Upper lobe of right lung (tissue), 1 donor: Measurements from ENCODE around the gene FCRL5. TPM values are rescaled to one million over a fixed set of nuclear protein-coding genes. Genes with fewer than 3 reads are reported as not detected.

ENCODE experiments used
- ATAC-seq: fragments of 200-7000 bp; cut with Tn5 transposase; one replicate; pipeline ENCODE4 v1.9.1; 2020; ENCODE audit warnings: mild to moderate bottlenecking, moderate library complexity
- DNase-seq: peaks from one replicate; pipeline ENCODE4 v3.0.0-alpha.2; 2020
- H3K27ac ChIP-seq: fragments of 200-600 bp; one replicate; pipeline ENCODE4 v1.8.0; 2022
- H3K27me3 ChIP-seq: fragments of 200-600 bp; one replicate; pipeline ENCODE4 v1.8.0; 2022; ENCODE audit warnings: mild to moderate bottlenecking
- H3K36me3 ChIP-seq: fragments of 200-600 bp; one replicate; pipeline ENCODE4 v1.8.0; 2022
- H3K4me1 ChIP-seq: fragments of 200-600 bp; one replicate; pipeline ENCODE4 v1.8.0; 2022
- H3K4me3 ChIP-seq: fragments of 200-600 bp; one replicate; pipeline ENCODE4 v1.8.0; 2022; ENCODE audit warnings: mild to moderate bottlenecking
- H3K9me3 ChIP-seq: fragments of 200-600 bp; one replicate; pipeline ENCODE4 v1.8.0; 2022
- intact Hi-C: fragments of 100-400 bp; cut with DNase I; formaldehyde crosslinking; loops from one replicate; pipeline ENCODE4 v1.11.0; 2022
- total RNA-seq: library from RNA; stranded (reverse); fragmentation: NEBNext Ultra II Directional; extraction: Animal tissue kit (Norgen Biotek cat#: 25700); gene quantifications from one replicate; pipeline ENCODE4 v1.2.1, GENCODE V29; 2021
- TF ChIP-seq, protein P1 (sequence below): fragments of 200-600 bp; IDR thresholded peaks from one replicate; pipeline ENCODE4 v1.8.0; 2022; ENCODE audit warnings: antibody characterized with exemption
- donor health status: DM: no; HTN: yes; CAD: no; lungs with severe emphysema.

The FCRL5 gene
- total RNA-seq, 1 donor from 2014 or later = 0.93 TPM

DNA sequence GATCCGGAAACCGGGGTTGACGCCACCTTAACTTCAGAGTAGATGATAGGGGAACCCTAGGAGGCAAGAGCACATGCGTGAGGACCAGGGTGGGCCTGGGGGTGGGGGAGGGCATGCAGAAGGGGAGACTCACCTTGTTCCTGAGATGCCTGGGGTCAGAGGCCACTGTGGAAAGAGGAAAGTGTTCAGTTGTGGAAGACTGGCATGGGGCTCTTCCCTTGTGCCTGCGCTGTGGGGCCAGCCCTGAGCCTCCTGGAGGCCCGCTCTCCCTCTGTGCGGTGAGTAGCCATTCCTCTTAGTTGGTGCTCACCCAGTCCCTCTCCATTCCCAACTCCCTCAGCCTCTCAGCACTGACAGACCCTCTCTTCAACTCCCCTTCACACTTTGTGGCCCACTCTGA is 36.6 kb downstream of the FCRL5 start:
- no peak overlapping the region for H3K27ac ChIP-seq
- TF ChIP-seq, protein P1, sequence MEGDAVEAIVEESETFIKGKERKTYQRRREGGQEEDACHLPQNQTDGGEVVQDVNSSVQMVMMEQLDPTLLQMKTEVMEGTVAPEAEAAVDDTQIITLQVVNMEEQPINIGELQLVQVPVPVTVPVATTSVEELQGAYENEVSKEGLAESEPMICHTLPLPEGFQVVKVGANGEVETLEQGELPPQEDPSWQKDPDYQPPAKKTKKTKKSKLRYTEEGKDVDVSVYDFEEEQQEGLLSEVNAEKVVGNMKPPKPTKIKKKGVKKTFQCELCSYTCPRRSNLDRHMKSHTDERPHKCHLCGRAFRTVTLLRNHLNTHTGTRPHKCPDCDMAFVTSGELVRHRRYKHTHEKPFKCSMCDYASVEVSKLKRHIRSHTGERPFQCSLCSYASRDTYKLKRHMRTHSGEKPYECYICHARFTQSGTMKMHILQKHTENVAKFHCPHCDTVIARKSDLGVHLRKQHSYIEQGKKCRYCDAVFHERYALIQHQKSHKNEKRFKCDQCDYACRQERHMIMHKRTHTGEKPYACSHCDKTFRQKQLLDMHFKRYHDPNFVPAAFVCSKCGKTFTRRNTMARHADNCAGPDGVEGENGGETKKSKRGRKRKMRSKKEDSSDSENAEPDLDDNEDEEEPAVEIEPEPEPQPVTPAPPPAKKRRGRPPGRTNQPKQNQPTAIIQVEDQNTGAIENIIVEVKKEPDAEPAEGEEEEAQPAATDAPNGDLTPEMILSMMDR = no peak
- DNase-seq (no peak), ATAC-seq (peak; percentile 5)
- H3K27me3 ChIP-seq = no peaks in the 10 kb centered on the region
- no peak overlapping the region for H3K4me3 ChIP-seq
- H3K9me3 ChIP-seq = no peaks in the 10 kb centered on the region
- H3K4me1 ChIP-seq = no peaks in the 10 kb centered on the region
- H3K36me3 ChIP-seq = no peaks in the 10 kb centered on the region
- intact Hi-C loops = no loop called here

DNA sequence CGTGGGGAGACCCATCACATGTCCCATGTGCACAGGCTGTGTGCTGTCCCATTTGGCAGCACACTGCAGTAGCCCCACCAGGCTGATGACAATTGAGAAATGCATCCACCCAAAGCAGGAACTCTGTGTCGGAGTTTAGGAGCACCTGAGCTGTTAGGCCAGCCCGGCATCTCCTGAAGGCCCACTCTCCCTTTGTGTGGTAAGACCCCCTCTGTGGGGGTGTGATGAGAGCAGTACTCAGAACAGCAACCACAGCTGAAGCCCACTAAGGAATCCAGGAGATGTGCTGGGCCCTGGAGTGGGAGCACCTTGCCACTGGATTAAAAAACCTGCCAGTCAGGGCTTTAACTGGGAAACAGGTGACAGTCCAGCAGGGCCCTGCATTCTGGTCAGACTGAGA is 37.2 kb downstream of the FCRL5 start:
- no peak for ATAC-seq
- Histone ChIP-seq H3K27me3 (no peaks in the 10 kb centered on the region), H3K4me3 (no peak overlapping the region), H3K27ac (no peak overlapping the region), H3K9me3 (no peaks in the 10 kb centered on the region), H3K4me1 (no peaks in the 10 kb centered on the region), H3K36me3 (no peaks in the 10 kb centered on the region)
- DNase-seq = no peak
- intact Hi-C loops = no loop called here
- TF ChIP-seq, protein P1 = no peak

DNA sequence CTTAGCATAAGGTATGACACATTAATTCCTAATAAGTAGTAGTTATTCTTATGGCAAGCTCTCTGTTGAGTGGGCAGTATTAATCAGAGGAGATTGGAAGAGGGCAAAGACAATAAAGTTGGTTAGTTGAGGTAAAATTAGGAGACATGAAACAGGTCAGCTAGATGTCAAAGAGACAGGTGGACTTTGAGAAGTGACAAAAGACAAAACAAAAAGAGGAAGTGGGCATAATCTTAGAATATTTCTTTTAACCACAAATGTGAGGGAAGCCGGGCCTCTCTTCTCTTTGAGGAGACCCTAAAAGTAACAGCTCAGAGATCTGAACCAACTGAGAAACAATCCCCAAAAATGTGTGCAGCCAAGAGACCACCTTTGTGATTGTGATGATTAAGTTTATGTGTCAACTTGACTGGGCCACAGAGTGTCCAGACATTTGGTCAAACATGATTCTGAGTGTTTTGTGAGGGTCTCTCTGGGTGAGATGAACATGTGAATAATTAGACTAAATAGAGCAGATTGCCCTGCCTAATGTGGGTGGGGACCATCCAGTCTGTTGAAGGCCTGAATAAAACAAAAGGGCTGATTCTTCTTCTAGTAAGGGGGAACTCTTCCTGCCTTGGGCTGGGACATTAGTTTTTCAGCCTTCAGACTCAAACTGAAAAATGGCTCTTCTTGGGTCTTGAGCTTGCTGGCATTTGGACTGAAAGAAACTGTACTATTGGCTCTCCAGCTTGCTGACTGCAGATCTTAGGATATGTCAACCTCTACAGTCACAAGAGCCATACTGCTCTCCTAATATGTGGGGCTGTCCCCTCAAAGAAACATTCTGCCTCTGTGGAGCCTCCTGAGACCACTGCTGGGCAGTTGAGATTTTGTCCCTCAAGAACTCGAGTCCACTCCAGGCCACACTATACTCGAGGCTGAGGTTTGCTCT is 40.0 kb downstream of the FCRL5 start:
- ATAC-seq (no peak), DNase-seq (no peak)
- Histone ChIP-seq H3K27me3 (no peaks in the 10 kb centered on the region), H3K27ac (no peak overlapping the region), H3K9me3 (no peaks in the 10 kb centered on the region), H3K36me3 (no peaks in the 10 kb centered on the region), H3K4me3 (no peak overlapping the region), H3K4me1 (no peaks in the 10 kb centered on the region)
- TF ChIP-seq, protein P1 = no peak
- intact Hi-C loops = no loop called here

DNA sequence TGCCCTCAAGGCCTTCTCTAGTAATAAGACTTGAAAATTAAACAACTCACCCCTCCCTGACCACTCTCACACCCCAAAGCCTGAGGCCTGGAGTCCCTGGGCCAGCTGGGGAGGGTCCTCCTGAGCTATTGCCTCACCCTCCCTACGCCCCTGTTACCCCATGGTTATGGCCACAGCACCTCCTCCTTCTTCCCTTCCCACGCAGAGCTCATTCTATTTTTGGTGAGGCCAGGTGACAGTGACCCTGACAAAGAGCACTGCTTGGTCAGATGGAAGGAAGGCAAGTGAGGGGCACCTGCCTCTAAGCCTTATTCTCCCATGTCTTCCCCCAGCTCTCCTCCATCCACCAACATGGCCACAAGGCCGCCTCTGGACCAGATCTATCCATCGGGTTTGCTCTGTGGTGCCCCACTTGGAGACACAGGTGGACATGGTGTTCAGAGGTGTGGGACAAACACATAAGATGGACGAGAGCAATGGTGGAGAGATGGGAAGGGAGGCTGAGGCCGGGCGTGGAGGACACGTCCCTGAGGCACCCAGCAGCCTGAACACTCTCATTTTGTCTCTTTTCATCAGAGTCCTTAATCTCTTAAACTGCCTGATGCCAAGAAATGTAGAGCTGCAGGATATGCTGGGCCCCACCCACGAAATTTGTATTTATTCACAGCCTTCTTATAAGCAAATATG is 42.6 kb downstream of the FCRL5 start:
- H3K27me3 ChIP-seq = no peaks in the 10 kb centered on the region
- H3K4me3 ChIP-seq = no peak overlapping the region
- TF ChIP-seq, protein P1 = no peak
- H3K4me1 ChIP-seq = no peaks in the 10 kb centered on the region
- no peaks in the 10 kb centered on the region for H3K36me3 ChIP-seq
- H3K9me3 ChIP-seq = no peaks in the 10 kb centered on the region
- intact Hi-C loops = no loop called here
- ATAC-seq = no peak
- no peak overlapping the region for H3K27ac ChIP-seq
- no peak for DNase-seq

DNA sequence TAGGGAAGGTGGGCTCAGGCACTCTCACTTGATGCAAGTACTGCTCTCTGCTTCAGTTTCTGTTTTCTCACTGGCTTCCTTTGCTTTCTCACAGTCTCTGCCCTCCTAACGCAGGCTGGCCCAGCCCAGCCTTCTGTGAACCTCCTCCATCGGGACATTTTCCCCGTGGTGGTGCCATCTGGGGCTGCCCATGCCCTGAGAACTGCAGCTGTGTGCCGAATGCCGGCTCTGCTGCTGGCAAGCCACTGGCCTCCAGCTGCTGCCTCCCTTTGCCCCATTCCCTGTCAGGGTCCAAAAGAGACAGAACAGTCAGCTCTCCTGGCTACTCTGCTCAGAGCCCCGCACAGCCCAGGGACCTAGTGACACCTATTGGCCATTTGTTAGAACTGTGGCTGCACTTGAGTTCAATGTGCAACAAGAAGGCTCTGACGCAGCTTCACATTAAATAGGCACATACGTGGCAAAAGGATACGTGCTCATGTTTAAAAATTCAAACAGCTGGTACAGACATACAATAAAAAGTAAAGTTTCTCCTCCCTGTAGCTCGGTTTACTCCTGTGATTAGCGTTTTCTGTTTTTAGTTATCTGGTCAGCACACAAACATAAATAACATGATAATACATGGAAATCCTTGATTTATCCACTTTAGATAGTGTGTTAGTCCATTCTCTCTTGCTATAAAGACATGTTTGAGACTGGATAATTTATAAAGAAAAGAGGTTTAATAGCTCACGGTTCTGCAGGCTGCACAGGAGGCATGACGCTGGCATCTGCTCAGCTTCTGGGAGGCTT is 46.6 kb downstream of the FCRL5 start:
- Histone ChIP-seq H3K36me3 (no peaks in the 10 kb centered on the region), H3K27me3 (no peaks in the 10 kb centered on the region), H3K4me1 (no peaks in the 10 kb centered on the region), H3K4me3 (no peak overlapping the region), H3K27ac (no peak overlapping the region), H3K9me3 (no peaks in the 10 kb centered on the region)
- TF ChIP-seq, protein P1 = peak; percentile 75
- DNase-seq (peak; percentile 66), ATAC-seq (peak; percentile 93)
- intact Hi-C loops = no loop called here
